Endothelial cell of umbilical vein (primary cell): Measurements from ENCODE around the gene CD93. TPM values are rescaled to one million over a fixed set of nuclear protein-coding genes. Genes with fewer than 3 reads are reported as not detected.

Source experiments
- BruUV-seq: library from RNA; stranded (reverse); fragments of 400-500 nt; replicated peaks from 2 replicates; lab custom pipeline; 2021; lab: Mats Ljungman, UMichigan
- CTCF ChIA-PET: fragments of 300-600, 350-600 bp; sonication (Branson Sonifier 250); formaldehyde crosslinking; loops from one replicate; lab custom pipeline; 2021; ENCODE audit warnings: antibody characterized with exemption, inconsistent platforms; lab: Charles Lee
- POLR2A ChIA-PET: fragments of 300-600, 350-600 bp; sonication (Branson Sonifier 250); formaldehyde crosslinking; loops from one replicate; lab custom pipeline; 2021; ENCODE audit warnings: antibody characterized with exemption, inconsistent platforms; lab: Charles Lee
- DNase-seq: peaks from one replicate; pipeline ENCODE4 v3.0.0-alpha.2; 2011; ENCODE audit warnings: low read depth, low spot score
- FAIRE-seq: peaks from 2 replicates; lab custom pipeline; 2011; peaks lifted over from hg19 to GRCh38; lab: Jason Lieb, UNC
- H2AFZ ChIP-seq: 2 replicates; pipeline ENCODE4 v1.6.0; 2012; ENCODE audit warnings: low read depth, low read length, control low read depth, inconsistent platforms
- H3K27ac ChIP-seq: 2 replicates; pipeline ENCODE4 v1.5.1; 2011; ENCODE audit warnings: low read depth, mild to moderate bottlenecking, control low read depth, low read length, moderate library complexity; ENCODE audit not compliant: insufficient read depth
- H3K27me3 ChIP-seq, 2 experiments: 2 replicates each; pipeline versions ENCODE4 v1.6.0 to v1.6.1; 2011; ENCODE audit warnings: low read length in 2 of 2, mixed read lengths in 1 of 2; ENCODE audit not compliant: control insufficient read depth in 2 of 2, insufficient read depth in 2 of 2
- H3K36me3 ChIP-seq, 2 experiments: 2 replicates in 1 of 2; 3 replicates in 1 of 2; pipeline ENCODE4 v1.5.1; 2011; ENCODE audit warnings: low read length in 2 of 2, mild to moderate bottlenecking in 1 of 2, moderate library complexity in 1 of 2; ENCODE audit not compliant: control insufficient read depth in 2 of 2, insufficient read depth in 2 of 2; ENCODE audit errors: extremely low read depth in 1 of 2
- H3K4me1 ChIP-seq: 3 replicates; pipeline ENCODE4 v1.5.1; 2011; ENCODE audit warnings: mild to moderate bottlenecking, low read length; ENCODE audit not compliant: control insufficient read depth, insufficient read depth; ENCODE audit errors: extremely low read depth
- H3K4me2 ChIP-seq: 2 replicates; pipeline ENCODE4 v1.6.1; 2011; ENCODE audit warnings: low read length, control low read depth, mixed read lengths; ENCODE audit not compliant: insufficient read depth
- H3K4me3 ChIP-seq, 3 experiments: fragments of 200-600 bp in 1 of 3; sonication (generic), shearing (Covaris generic) in 1 of 3; replicated peaks in 1 of 3; 2 replicates each; pipeline ENCODE4 v1.5.1; 2011 to 2016; ENCODE audit warnings: control low read depth in 3 of 3, low read length in 3 of 3, mild to moderate bottlenecking in 2 of 3, inconsistent platforms in 1 of 3, low read depth in 1 of 3, moderate library complexity in 1 of 3; ENCODE audit not compliant: insufficient read depth in 1 of 3
- H3K79me2 ChIP-seq: 2 replicates; pipeline ENCODE4 v1.6.0; 2012; ENCODE audit warnings: low read length, inconsistent platforms; ENCODE audit not compliant: control insufficient read depth, insufficient read depth
- H3K9ac ChIP-seq: replicated peaks from 2 replicates; pipeline ENCODE3; 2011; ENCODE audit warnings: low read length, control low read depth; ENCODE audit not compliant: insufficient read depth; ENCODE audit errors: extremely low read depth
- H3K9me1 ChIP-seq: replicated peaks from 3 replicates; pipeline ENCODE4 v1.6.0; 2011; ENCODE audit warnings: mild to moderate bottlenecking, low read length; ENCODE audit not compliant: control insufficient read depth, insufficient read depth; ENCODE audit errors: extremely low read depth
- H3K9me3 ChIP-seq: replicated peaks from 2 replicates; pipeline ENCODE4 v1.5.1; 2012; ENCODE audit warnings: low read length, inconsistent platforms; ENCODE audit not compliant: control insufficient read depth, insufficient read depth
- H4K20me1 ChIP-seq: replicated peaks from 2 replicates; pipeline ENCODE3; 2011; ENCODE audit warnings: mild to moderate bottlenecking, low read length; ENCODE audit not compliant: control insufficient read depth, insufficient read depth; ENCODE audit errors: extremely low read depth
- CTCF ChIP-seq, 2 donors: IDR thresholded peaks; 1 replicate in 1 of 2; 2 replicates in 1 of 2; pipeline ENCODE4 v1.5.1; 2011; ENCODE audit warnings: low read length in 2 of 2, mild to moderate bottlenecking in 2 of 2, moderate library complexity in 2 of 2, control low read depth in 1 of 2, inconsistent platforms in 1 of 2, low read depth in 1 of 2; ENCODE audit not compliant: insufficient read depth in 1 of 2; ENCODE audit errors: extremely low read depth in 1 of 2
- GATA2 ChIP-seq: IDR thresholded peaks from 2 replicates; pipeline ENCODE4 v1.7.0; 2011; ENCODE audit warnings: low read depth, mild to moderate bottlenecking, moderate library complexity, mixed read lengths, low read length; ENCODE audit not compliant: insufficient read length, insufficient read depth
- JUN ChIP-seq: IDR thresholded peaks from 2 replicates; pipeline ENCODE4 v1.6.1; 2011; ENCODE audit warnings: borderline replicate concordance, low read depth; ENCODE audit not compliant: insufficient read length, insufficient read depth
- POLR2A ChIP-seq: IDR thresholded peaks from 2 replicates; pipeline ENCODE4 v1.6.1; 2012; ENCODE audit warnings: low read depth, mild to moderate bottlenecking, control low read depth, low read length
- POLR2AphosphoS5 ChIP-seq: IDR thresholded peaks from 2 replicates; pipeline ENCODE4 v1.6.1; 2012; ENCODE audit warnings: low read depth, mild to moderate bottlenecking, control low read depth, low read length, moderate library complexity; ENCODE audit not compliant: insufficient read depth
- dilution Hi-C: fragments of 300-500 bp; cut with MboI; formaldehyde crosslinking; loops from one replicate; pipeline ENCODE4 v1.15.0; 2019; ENCODE audit warnings: low sequenced_read_pairs; ENCODE audit not compliant: extremely low pct_ligation_motif_present
- intact Hi-C: fragments of 100-400 bp; cut with micrococcal nuclease; formaldehyde crosslinking; loops from one replicate; pipeline ENCODE4 v1.10.0; 2022
- polyA plus RNA-seq, 4 experiments: library from polyadenylated mRNA; depleted of rRNA in 3 of 4; stranded (reverse) in 3 of 4; unstranded in 1 of 4; fragments of >200 nt; gene quantifications; 2 replicates each; pipeline versions ENCODE4 v1.2.1 to v1.2.3, GENCODE V29; 2011 to 2012; ENCODE audit warnings: missing spikeins in 1 of 4
- total RNA-seq: library from RNA; stranded (reverse); gene quantifications from 2 replicates; pipeline ENCODE4 v1.2.3, GENCODE V29; 2021

CD93 gene
- total and polyA plus RNA-seq, 2 donors (not counting 3 experiments of a cell fraction or from before 2014, with no cell fraction given): 180 to 413 TPM

DNA sequence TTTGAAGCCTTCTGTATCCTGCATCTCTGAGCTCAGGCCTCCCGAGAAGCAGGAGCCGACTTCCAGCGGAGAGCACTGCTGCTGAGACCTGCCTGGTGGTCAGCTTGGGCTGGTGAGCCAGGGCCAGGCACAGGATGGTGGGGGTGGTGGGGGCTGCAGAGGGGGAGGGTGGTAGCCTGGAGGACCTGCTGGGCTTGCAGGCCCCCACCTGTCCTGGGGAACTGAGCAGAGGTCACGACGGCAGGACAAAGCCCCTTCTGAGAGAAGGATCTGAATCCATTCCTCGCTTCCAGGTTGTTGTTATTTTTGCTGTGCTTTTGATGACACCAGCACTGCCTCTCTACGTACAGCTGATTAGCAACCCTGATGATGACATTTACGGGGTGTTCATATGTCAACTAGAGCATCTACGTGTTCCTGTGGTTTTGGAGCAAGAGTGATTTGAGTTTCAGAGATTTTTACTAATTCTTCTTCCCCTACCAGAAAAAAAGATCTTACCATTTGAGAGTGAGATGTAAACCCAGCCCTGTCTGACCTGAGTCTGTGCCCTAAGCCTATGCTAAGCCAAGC, 35.7 kb upstream of the CD93 start:
- no peaks in the 10 kb centered on the region for H3K36me3 ChIP-seq
- dilution Hi-C loops: no loop called here
- H3K4me3 ChIP-seq: no peak overlapping the region
- no peak overlapping the region for H3K27ac ChIP-seq
- no peak overlapping the region for H3K9ac ChIP-seq
- no peaks in the 10 kb centered on the region for H3K79me2 ChIP-seq
- TF ChIP-seq POLR2A: no peak
- no peak for TF ChIP-seq POLR2AphosphoS5
- no peak for TF ChIP-seq GATA2
- TF ChIP-seq CTCF (IDR thresholded peaks at IDR 0.05; ENCODE audit: extremely low read depth in 1 of 2, insufficient read depth in 1 of 2, low read depth in 1 of 2, low read length in 2 of 2): no peak
- TF ChIP-seq JUN: no peak
- peaks cover 8% of the 10 kb centered on the region for H3K4me1 ChIP-seq
- H3K9me1 ChIP-seq: no peaks in the 10 kb centered on the region
- H3K4me2 ChIP-seq: no peak overlapping the region
- CTCF ChIA-PET: interaction anchor here (0.6 to 1.2 kb wide), 2 partner anchors 15 to 116 kb away, joined by 3 read pairs; no protein-coding TSS in a partner anchor
- DNase-seq (no peak), FAIRE-seq (no peak)
- H2AFZ ChIP-seq: no peak overlapping the region
- no peaks in the 10 kb centered on the region for H3K9me3 ChIP-seq
- H3K27me3 ChIP-seq: no peaks in the 10 kb centered on the region
- POLR2A ChIA-PET: no interaction called here
- no TSS peak for BruUV-seq
- intact Hi-C loops: no loop called here
- H4K20me1 ChIP-seq: no peaks in the 10 kb centered on the region
